ENCODE measurements around the gene SLC15A4. TPM values are rescaled to one million over a fixed set of nuclear protein-coding genes. Genes with fewer than 3 reads are reported as not detected.

Gene SLC15A4
- total RNA-seq, 1 donor, result 52.5 TPM

- no peaks in the 10 kb centered on the region for H3K36me3 ChIP-seq (ENCODE audit: insufficient read depth, low read length)
- H2AFZ ChIP-seq (ENCODE audit: low read length), result no peak overlapping the region
- DNase-seq (ENCODE audit: insufficient read length, low spot score, missing footprints), result no peak
- no peak for TF ChIP-seq CTCF (IDR thresholded peaks at IDR 0.05; ENCODE audit: extremely low read depth, low read depth, low read length)
- no peak overlapping the region for H3K27ac ChIP-seq (ENCODE audit: low read depth, low read length)
- no peaks in the 10 kb centered on the region for H3K79me2 ChIP-seq (ENCODE audit: insufficient read depth, low read length)
- H3K4me2 ChIP-seq (ENCODE audit: insufficient read depth, low read length), result no peak overlapping the region
- no peaks in the 10 kb centered on the region for H3K27me3 ChIP-seq (ENCODE audit: insufficient read depth, low read length)
- no peaks in the 10 kb centered on the region for H3K9me3 ChIP-seq (ENCODE audit: low read depth, low read length)
- H3K4me1 ChIP-seq (ENCODE audit: insufficient read depth, low read length), result no peaks in the 10 kb centered on the region
- no peaks in the 10 kb centered on the region for H4K20me1 ChIP-seq (ENCODE audit: insufficient read depth, low read length)
- H3K4me3 ChIP-seq (ENCODE audit: insufficient read depth, low read length), result no peak overlapping the region
Measured at GRCh38 chr12:128830505-128830893, 6.7 kb upstream of the SLC15A4 start.

GRCh38 chr12:128829861-128830504 lies 6.2 kb upstream of the SLC15A4 start:
- no peak overlapping the region for H3K4me2 ChIP-seq (ENCODE audit: insufficient read depth, low read length)
- no peak for DNase-seq (ENCODE audit: insufficient read length, low spot score, missing footprints)
- H3K27me3 ChIP-seq (ENCODE audit: insufficient read depth, low read length), result no peaks in the 10 kb centered on the region
- no peaks in the 10 kb centered on the region for H3K4me1 ChIP-seq (ENCODE audit: insufficient read depth, low read length)
- H3K4me3 ChIP-seq (ENCODE audit: insufficient read depth, low read length), result no peak overlapping the region
- no peaks in the 10 kb centered on the region for H3K9me3 ChIP-seq (ENCODE audit: low read depth, low read length)
- no peaks in the 10 kb centered on the region for H4K20me1 ChIP-seq (ENCODE audit: insufficient read depth, low read length)
- TF ChIP-seq CTCF (IDR thresholded peaks at IDR 0.05; ENCODE audit: extremely low read depth, low read depth, low read length), result no peak
- H3K27ac ChIP-seq (ENCODE audit: low read depth, low read length), result no peak overlapping the region
- H3K79me2 ChIP-seq (ENCODE audit: insufficient read depth, low read length), result no peaks in the 10 kb centered on the region
- no peak overlapping the region for H2AFZ ChIP-seq (ENCODE audit: low read length)
- no peaks in the 10 kb centered on the region for H3K36me3 ChIP-seq (ENCODE audit: insufficient read depth, low read length)

DNA sequence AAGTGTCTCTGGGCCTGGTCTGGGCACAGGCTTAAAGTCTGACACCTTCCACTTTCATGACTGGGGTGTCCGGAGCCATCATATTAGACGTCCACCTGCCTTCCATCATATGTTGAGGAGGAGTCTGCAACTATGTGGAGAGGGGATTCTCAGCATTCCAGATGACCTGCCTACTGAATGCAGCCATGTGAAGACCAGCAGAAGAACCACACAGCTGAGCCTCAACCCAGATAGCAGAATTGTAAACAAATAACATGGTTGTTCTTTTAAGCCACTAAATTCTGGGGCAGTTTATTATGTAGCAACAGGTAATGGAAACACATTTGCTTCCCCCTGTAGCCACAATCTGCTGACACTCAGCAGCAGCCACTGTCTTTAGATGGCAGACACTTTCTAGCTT lies 4.0 kb upstream of the SLC15A4 start:
- no peak overlapping the region for H3K4me3 ChIP-seq (ENCODE audit: insufficient read depth, low read length)
- peaks cover 11% of the 10 kb centered on the region for H3K4me1 ChIP-seq (ENCODE audit: insufficient read depth, low read length)
- H3K9me3 ChIP-seq (ENCODE audit: low read depth, low read length), result no peaks in the 10 kb centered on the region

DNA sequence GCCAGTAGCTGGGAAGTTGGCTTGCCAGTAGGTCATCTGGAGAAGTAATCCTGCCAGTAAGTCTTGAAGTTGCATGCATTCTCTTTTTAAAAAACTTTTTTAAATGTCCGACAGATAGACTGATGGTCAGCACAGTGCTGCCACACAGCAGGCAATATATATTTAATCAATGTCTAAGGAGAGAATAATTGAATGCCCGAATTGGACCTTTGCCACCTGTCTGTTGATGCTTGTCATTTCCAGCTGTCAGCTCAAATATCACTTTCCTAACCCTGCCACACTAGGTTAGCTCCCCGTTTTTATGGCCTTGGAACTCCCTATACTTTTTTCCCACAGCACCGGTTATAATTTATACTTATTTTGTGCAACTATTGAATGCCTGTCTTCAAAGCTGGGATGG lies 2.1 kb upstream of the SLC15A4 start:
- H3K27ac ChIP-seq (ENCODE audit: low read depth, low read length), result no peak overlapping the region
- H3K27me3 ChIP-seq (ENCODE audit: insufficient read depth, low read length), result no peaks in the 10 kb centered on the region
- no peak for DNase-seq (ENCODE audit: insufficient read length, low spot score, missing footprints)
- no peaks in the 10 kb centered on the region for H4K20me1 ChIP-seq (ENCODE audit: insufficient read depth, low read length)
- no peaks in the 10 kb centered on the region for H3K9me3 ChIP-seq (ENCODE audit: low read depth, low read length)
- TF ChIP-seq CTCF (IDR thresholded peaks at IDR 0.05; ENCODE audit: extremely low read depth, low read depth, low read length), result no peak
- H3K36me3 ChIP-seq (ENCODE audit: insufficient read depth, low read length), result peaks cover 3% of the 10 kb centered on the region
- H3K4me2 ChIP-seq (ENCODE audit: insufficient read depth, low read length), result no peak overlapping the region
- no peak overlapping the region for H2AFZ ChIP-seq (ENCODE audit: low read length)
- no peak overlapping the region for H3K4me3 ChIP-seq (ENCODE audit: insufficient read depth, low read length)
- H3K4me1 ChIP-seq (ENCODE audit: insufficient read depth, low read length), result peaks cover 13% of the 10 kb centered on the region
- H3K79me2 ChIP-seq (ENCODE audit: insufficient read depth, low read length), result peaks cover 26% of the 10 kb centered on the region

More for the DNA sequence above, 4.0 kb upstream of the SLC15A4 start:
- Histone ChIP-seq H3K27me3 (ENCODE audit: insufficient read depth, low read length) (no peaks in the 10 kb centered on the region), H3K27ac (ENCODE audit: low read depth, low read length) (no peak overlapping the region), H3K79me2 (ENCODE audit: insufficient read depth, low read length) (peaks cover 9% of the 10 kb centered on the region), H3K4me2 (ENCODE audit: insufficient read depth, low read length) (no peak overlapping the region), H4K20me1 (ENCODE audit: insufficient read depth, low read length) (no peaks in the 10 kb centered on the region), H2AFZ (ENCODE audit: low read length) (no peak overlapping the region), H3K36me3 (ENCODE audit: insufficient read depth, low read length) (no peaks in the 10 kb centered on the region)
- no peak for DNase-seq (ENCODE audit: insufficient read length, low spot score, missing footprints)
- no peak for TF ChIP-seq CTCF (IDR thresholded peaks at IDR 0.05; ENCODE audit: extremely low read depth, low read depth, low read length)

Measured in osteoblast (primary cell).